ENCODE measurements around the gene HSD17B3.
A peak's percentile ranks its signal among the peaks of the same experiment; 100 is the strongest.
"Not testable (repeated sequence)": the region's sequence is repeated elsewhere in the genome, so short reads cannot be mapped to it uniquely, and the experiment has no call there.

The HSD17B3 gene

DNA sequence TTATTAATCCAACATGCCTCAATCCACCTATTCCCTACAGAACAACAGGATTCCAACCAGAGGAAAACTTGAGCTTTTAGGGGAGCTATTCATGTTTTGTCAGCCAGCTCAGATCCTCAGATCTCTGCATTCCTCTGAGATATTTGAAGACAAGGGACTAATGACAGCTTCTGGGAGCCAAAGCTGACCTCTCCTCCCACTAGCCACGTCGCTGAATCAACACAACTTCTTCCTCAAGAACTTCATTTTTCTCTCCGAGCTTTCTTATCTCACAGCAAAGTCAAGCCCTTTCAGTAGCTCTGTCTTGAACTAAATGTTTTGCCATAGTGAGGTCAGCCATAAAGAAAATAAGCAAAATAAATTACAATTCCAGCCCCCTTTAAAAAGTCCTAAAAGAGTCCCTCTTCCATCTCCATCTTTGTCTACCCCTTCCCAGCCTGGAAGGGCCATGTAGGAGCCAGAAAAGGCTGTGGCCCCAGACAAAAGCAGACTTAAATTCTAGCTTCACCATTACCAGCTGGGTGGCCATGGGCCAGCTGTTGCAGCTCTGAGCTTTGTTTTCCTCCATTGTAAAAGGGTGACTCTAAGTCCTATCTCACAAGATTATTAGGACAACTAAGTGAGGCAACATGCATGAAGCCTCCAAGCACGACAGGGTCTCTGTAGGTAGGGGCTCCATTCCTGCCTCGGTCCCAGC, 65.0 kb downstream of the HSD17B3 start:
- Mint-ChIP-seq H3K27me3 (peaks cover 41 to 58% of the 10 kb centered on the region in 2 donors), H3K9me3 (no peaks in the 10 kb centered on the region), H3K36me3 (no peaks in the 10 kb centered on the region), H3K4me1 (peaks cover 0 to 1% of the 10 kb centered on the region in 2 donors), H3K4me3 (no peak overlapping the region), H3K27ac (no peak overlapping the region)
- ATAC-seq (replicated peaks) (no peak), DNase-seq (no peak)

DNA sequence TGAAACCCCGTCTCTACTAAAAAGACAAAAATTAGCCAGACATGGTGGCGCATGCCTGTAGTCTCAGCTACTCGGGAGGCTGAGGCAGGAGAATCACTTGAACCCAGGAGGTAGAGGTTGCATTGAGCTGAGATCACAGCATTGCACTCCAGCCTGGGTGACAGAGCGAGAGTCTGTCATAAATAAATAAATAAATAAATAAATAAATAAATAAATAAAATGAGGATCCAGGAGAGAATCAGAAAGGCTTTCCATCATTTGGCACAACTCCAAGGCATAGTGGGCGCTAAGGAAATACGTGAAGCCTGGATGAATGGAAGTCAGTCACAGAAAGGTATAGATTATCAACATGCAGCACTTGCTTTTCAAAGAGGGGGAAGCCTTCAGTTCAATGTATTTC, 65.6 kb downstream of the HSD17B3 start:
- not testable (repeated sequence) for DNase-seq; ATAC-seq (replicated peaks); H3K9me3 Mint-ChIP-seq; H3K27ac Mint-ChIP-seq; H3K4me3 Mint-ChIP-seq; H3K36me3 Mint-ChIP-seq; H3K4me1 Mint-ChIP-seq
- H3K27me3 Mint-ChIP-seq: peaks cover 41 to 58% of the 10 kb centered on the region in 2 donors

DNA sequence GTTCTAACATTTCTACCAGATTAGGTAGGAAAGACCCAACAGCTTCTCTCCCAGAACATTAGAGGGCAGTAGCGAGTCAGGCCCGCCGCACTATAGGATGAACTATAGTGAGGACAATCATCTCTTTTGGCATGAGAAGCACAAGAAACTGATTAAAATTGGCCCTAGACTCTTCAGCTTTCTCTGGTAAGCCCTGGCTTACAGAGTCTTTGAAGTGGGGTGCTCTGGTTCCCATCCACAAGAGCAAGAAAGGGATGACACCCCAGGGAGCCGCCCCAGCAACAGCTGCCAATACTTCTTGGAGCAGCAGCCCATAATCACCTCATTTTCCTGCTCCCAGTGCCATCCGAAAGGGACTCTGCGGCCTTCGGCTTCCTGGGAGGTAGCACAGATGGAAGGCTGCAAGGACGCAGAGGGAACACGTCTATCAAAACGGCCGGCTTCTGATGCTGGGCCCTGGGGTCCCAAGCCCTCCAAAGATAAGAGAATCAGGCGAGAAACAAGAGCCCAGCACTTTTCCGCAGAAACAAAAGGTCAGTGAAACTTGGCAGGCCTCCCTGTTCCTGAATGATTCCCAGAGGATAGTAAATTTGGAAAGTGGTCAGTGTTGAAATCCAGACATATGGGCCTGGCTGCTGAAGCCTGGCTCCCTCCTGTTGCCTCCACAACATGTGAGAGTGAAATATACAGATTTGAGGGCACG, 69.3 kb downstream of the HSD17B3 start:
- ATAC-seq (replicated peaks): peak; percentile 77 to 82
- H3K27ac Mint-ChIP-seq: no peak overlapping the region
- H3K4me1 Mint-ChIP-seq: peaks cover 0 to 1% of the 10 kb centered on the region in 2 donors
- H3K27me3 Mint-ChIP-seq: peaks cover 26 to 38% of the 10 kb centered on the region in 2 donors
- no peak for DNase-seq
- H3K36me3 Mint-ChIP-seq: no peaks in the 10 kb centered on the region
- H3K9me3 Mint-ChIP-seq: peaks cover 4 to 5% of the 10 kb centered on the region in 2 donors
- no peak overlapping the region for H3K4me3 Mint-ChIP-seq

DNA sequence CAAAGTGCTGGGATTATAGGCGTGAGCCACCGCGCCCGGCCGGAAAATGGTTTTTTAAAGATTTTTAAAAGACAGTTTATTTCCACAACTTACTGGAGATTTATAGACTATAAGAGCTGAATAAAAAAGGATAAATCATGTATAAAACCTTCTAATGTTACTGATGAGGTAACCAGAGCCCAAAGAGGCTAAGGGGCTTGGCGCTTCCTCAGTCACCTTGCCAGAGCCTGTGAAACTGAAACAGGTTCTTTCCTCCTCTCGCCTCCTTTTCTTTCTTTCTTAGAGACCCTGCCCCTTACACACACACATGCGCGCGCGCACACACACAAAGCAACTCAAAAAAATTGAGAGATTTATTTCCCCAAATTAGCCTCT, 69.8 kb downstream of the HSD17B3 start:
- Mint-ChIP-seq H3K4me1 (peaks cover 0 to 1% of the 10 kb centered on the region in 2 donors), H3K9me3 (peaks cover 4 to 5% of the 10 kb centered on the region in 2 donors), H3K36me3 (no peaks in the 10 kb centered on the region), H3K27me3 (peaks cover 23 to 37% of the 10 kb centered on the region in 2 donors), H3K27ac (no peak overlapping the region), H3K4me3 (no peak overlapping the region)
- ATAC-seq (replicated peaks) (peak in 1 of 2 donors; percentile 12), DNase-seq (no peak)

DNA sequence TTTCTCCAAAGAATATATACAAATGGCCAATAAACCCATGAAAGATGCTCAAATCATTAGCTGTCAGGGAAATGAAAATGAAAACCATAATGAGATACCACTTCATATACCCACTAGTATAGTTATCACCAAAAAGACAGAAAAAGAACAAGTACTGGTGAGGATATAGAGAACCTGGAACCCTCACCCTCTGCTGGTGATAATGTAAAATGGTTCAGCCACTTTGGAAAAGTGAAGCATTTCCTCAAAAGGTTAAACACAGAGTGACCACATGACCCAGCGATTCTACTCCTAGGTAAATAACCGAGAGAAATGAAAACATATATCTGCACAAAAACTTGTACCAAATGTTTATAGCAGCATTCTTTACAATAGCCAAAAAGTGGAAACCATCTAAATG, 72.0 kb downstream of the HSD17B3 start:
- peaks cover 0 to 1% of the 10 kb centered on the region in 2 donors for H3K4me1 Mint-ChIP-seq
- H3K27me3 Mint-ChIP-seq: peaks cover 30 to 31% of the 10 kb centered on the region in 2 donors

DNA sequence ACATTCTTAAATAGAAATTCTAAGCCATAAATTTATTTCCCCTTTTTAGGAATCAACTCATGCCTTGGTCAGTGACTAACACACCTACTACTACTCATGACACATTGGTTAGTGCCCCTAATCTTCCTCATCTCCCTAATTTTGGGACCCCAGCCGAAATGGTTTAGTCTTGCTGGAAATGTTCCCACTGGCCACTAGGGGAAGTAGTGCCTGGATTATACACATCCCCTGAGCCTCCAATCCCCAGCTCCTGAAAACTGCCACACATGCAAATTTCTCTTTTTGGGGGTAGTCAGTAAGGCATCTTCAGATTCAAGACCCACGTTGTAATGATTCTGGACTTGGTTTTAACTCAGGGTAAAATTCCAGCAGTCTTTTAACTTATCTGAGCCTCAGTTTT, 79.8 kb downstream of the HSD17B3 start:
- ATAC-seq (replicated peaks) (no peak), DNase-seq (no peak)
- H3K27ac Mint-ChIP-seq: no peak overlapping the region
- peaks cover 0 to 3% of the 10 kb centered on the region in 2 donors for H3K36me3 Mint-ChIP-seq
- H3K9me3 Mint-ChIP-seq: peaks cover 6 to 9% of the 10 kb centered on the region in 2 donors
- H3K4me1 Mint-ChIP-seq: peaks cover 10 to 14% of the 10 kb centered on the region in 2 donors
- peaks cover 46 to 47% of the 10 kb centered on the region in 2 donors for H3K27me3 Mint-ChIP-seq
- H3K4me3 Mint-ChIP-seq: no peak overlapping the region

More for the DNA sequence above, 72.0 kb downstream of the HSD17B3 start:
- Mint-ChIP-seq H3K36me3 (no peaks in the 10 kb centered on the region), H3K9me3 (peaks cover 4 to 5% of the 10 kb centered on the region in 2 donors), H3K4me3 (no peak overlapping the region), H3K27ac (no peak overlapping the region)
- DNase-seq: no peak
- no peak for ATAC-seq (replicated peaks)

DNA sequence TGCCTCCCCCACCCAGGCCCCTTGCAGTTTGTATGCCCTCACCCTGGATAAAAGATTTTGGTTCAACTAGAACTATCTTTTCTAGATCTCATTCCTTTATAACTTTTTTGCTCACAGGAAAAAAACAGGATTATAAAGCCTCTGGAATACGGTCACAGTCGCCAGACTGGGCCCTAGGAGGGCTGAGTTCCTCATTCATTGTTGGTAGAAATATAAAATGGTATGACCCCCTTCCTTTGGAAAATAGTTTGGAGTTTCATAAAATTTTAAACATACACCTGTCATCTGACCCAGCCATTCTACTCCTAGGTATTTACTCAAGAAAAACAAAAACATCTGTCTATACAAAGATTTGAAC, 82.1 kb downstream of the HSD17B3 start:
- H3K27me3 Mint-ChIP-seq: peaks cover 48 to 67% of the 10 kb centered on the region in 2 donors
- no peak for ATAC-seq (replicated peaks)
- peaks cover 0 to 3% of the 10 kb centered on the region in 2 donors for H3K36me3 Mint-ChIP-seq
- no peak for DNase-seq
- H3K27ac Mint-ChIP-seq: no peak overlapping the region
- H3K9me3 Mint-ChIP-seq: peaks cover 6 to 9% of the 10 kb centered on the region in 2 donors
- peaks cover 10 to 16% of the 10 kb centered on the region in 2 donors for H3K4me1 Mint-ChIP-seq
- no peak overlapping the region for H3K4me3 Mint-ChIP-seq

DNA sequence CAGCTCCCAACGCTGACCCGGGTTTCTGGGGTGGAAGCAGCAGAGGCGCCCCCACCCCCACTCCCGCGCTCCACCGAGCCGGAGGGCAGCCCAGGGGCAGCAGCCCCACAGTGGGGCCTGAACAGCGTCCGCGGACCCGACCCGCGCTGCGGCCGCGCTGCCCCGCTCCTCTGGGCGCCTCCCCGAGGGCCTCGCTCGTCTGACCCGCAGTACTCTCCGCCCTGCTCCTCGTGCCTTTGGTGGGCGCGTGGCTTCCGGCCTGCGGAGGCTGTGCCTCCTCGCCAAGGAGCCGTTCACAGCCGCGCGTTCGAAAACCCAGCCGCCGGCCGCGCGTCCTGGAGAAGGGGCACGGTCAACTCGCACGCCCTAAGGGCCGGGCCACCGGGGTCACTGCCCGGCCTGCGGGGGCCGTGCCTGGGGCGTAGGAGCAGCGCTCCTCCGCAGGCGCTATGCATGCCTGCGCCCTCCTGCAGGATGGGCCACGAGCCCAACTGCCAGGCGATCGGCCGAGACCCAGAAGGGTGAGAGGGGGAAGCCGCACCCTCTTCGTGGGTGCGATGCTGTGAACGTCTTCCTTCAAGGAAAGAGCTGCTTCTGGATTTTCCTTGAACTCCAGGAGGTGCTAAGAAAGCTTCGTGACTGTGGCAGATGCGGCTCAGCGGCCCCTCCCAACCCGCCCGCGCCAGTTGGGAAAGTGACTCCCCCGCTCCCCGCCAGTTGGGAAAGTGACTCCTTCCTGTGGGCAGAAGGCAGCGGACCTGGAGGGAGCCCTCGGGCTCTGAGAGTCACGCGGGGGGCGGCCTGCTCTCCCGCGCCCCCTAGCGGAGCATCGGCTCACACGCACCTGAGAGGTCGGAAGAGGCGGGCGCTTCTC, 82.7 kb downstream of the HSD17B3 start:
- Mint-ChIP-seq H3K9me3 (peaks cover 6% of the 10 kb centered on the region in 2 donors), H3K27ac (no peak overlapping the region), H3K4me1 (peaks cover 10 to 16% of the 10 kb centered on the region in 2 donors), H3K27me3 (peaks cover 48 to 70% of the 10 kb centered on the region in 2 donors), H3K4me3 (peak overlapping the region in 1 of 2 donors; percentile 13), H3K36me3 (peaks cover 0 to 3% of the 10 kb centered on the region in 2 donors)
- ATAC-seq (replicated peaks) (no peak), DNase-seq (no peak)

DNA sequence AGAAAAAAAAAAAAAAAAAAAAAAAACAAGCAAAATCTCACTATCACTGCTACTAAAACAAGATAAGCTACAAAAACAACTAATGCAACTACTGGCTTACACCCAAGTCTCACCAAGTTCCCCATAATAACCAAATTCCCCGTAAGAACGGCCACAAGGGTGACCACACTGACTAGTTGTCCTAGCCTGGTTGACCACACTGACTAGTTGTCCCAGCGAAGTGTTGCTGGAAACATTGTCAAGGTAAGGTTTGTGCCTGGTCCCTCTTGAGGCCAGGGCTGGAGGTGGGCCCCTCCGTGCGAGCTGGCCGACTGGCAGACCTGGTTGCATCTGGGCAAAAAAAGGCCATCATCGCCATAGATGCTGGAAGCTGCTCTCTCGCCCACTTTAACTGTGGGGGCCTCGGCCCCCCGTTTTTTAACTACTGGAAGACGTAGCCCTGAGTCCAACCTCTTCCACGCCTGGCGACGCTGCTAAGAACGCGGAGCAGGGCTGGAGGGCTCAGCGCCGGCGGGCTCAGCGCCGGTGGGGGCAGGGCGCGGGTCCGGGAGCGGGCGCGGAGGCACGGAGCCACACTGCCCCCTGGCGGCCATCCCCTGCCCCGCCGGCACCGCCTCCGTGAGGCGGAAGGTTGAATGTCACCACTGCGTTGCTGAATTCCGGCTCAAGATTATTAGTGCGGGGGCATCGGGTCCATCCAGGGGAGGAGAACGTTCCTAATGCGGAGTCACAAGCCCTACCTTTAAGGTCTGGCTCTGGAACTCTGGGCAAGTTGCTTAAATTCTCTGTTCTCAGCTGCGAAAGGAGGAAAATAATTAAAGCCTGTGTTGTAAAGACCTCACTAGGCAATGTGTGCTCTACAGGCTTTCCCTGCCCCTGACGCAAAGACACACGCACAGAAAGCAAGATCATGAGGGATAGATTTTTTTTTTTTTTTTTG, 84.0 kb downstream of the HSD17B3 start:
- peaks cover 42 to 66% of the 10 kb centered on the region in 2 donors for H3K27me3 Mint-ChIP-seq

DNA sequence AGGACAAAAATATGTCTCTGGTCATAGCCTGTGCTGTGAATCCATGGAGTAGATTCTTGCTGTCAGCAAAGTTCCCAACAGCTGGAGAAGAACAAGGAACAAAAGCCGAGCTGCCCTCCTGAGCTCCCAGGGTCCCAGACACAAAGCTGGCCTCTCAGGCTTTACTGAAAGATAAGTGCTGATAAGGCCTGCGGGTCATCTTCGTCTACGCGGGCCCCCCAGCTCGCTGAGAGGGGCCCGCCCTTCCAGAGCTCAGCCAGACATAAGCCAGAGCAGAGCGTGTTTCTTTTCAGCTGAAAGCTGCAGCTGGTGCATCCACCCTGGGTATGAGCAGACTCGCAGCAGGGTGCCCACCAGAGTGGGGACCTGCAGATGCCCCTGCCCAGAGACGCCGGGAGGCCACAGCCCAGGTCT, 84.7 kb downstream of the HSD17B3 start:
- H3K9me3 Mint-ChIP-seq: peaks cover 0 to 2% of the 10 kb centered on the region in 2 donors
- peaks cover 38 to 64% of the 10 kb centered on the region in 2 donors for H3K27me3 Mint-ChIP-seq
- ATAC-seq (replicated peaks): no peak
- DNase-seq: no peak
- peaks cover 0 to 3% of the 10 kb centered on the region in 2 donors for H3K36me3 Mint-ChIP-seq
- H3K4me3 Mint-ChIP-seq: peak overlapping the region in 1 of 2 donors; percentile 82
- H3K27ac Mint-ChIP-seq: peak overlapping the region; percentile 37
- peaks cover 10 to 16% of the 10 kb centered on the region in 2 donors for H3K4me1 Mint-ChIP-seq

More for the DNA sequence above, 84.0 kb downstream of the HSD17B3 start:
- Mint-ChIP-seq H3K27ac (peak overlapping the region; percentile 37), H3K36me3 (peaks cover 0 to 3% of the 10 kb centered on the region in 2 donors), H3K4me1 (peaks cover 10 to 16% of the 10 kb centered on the region in 2 donors), H3K4me3 (peak overlapping the region; percentile 76 to 82), H3K9me3 (peaks cover 0 to 2% of the 10 kb centered on the region in 2 donors)
- peak; percentile 90 to 96 for ATAC-seq (replicated peaks)
- DNase-seq: peak; percentile 68

DNA sequence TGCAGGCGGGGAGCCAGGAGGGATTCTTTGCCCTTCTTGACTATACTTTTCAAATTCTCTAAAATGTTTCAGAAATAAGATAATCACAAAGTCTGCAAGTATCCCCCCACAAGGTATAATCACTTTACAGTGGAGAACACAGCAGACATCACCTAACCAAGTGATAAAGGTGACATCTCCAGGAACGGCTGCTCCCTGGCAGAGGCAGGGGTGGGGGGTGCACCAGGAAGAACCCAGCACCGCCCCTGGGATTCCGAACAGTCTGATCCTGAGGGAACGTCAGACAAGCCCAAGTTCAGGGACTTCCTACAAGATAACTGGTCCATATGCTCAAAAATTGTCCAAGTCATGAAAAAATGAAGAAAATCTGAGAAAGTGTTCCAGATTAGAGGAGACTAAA, 85.4 kb downstream of the HSD17B3 start:
- H3K9me3 Mint-ChIP-seq: peaks cover 0 to 2% of the 10 kb centered on the region in 2 donors

DNA sequence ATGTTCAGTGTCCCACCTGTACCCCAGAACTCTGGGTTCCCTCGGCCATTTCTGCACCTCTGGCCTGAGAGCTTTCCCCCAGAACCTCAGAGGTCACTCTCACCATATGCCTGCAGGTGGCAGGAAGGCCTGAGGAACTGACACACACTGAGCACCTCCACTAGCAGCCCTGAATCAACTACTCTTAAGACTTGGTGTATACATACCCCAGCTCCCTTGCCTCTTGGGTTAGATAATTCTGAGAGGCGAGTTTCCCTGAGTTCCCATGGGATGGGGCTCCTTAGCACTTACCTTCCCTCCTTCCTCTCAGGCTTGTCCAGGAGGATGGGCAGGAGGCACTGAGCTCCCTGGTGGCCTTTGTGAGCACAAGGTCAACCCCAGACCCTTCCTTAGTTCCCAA, 86.1 kb downstream of the HSD17B3 start:
- no peak overlapping the region for H3K27ac Mint-ChIP-seq
- peaks cover 36 to 64% of the 10 kb centered on the region in 2 donors for H3K27me3 Mint-ChIP-seq
- H3K36me3 Mint-ChIP-seq: peaks cover 0 to 3% of the 10 kb centered on the region in 2 donors
- ATAC-seq (replicated peaks): no peak
- peaks cover 10 to 16% of the 10 kb centered on the region in 2 donors for H3K4me1 Mint-ChIP-seq
- peaks cover 0 to 2% of the 10 kb centered on the region in 2 donors for H3K9me3 Mint-ChIP-seq
- no peak for DNase-seq
- H3K4me3 Mint-ChIP-seq: no peak overlapping the region

More for the DNA sequence above, 85.4 kb downstream of the HSD17B3 start:
- peaks cover 10 to 16% of the 10 kb centered on the region in 2 donors for H3K4me1 Mint-ChIP-seq
- DNase-seq: no peak
- peaks cover 33 to 58% of the 10 kb centered on the region in 2 donors for H3K27me3 Mint-ChIP-seq
- no peak overlapping the region for H3K4me3 Mint-ChIP-seq
- H3K27ac Mint-ChIP-seq: peak overlapping the region; percentile 33
- peaks cover 0 to 3% of the 10 kb centered on the region in 2 donors for H3K36me3 Mint-ChIP-seq
- no peak for ATAC-seq (replicated peaks)

DNA sequence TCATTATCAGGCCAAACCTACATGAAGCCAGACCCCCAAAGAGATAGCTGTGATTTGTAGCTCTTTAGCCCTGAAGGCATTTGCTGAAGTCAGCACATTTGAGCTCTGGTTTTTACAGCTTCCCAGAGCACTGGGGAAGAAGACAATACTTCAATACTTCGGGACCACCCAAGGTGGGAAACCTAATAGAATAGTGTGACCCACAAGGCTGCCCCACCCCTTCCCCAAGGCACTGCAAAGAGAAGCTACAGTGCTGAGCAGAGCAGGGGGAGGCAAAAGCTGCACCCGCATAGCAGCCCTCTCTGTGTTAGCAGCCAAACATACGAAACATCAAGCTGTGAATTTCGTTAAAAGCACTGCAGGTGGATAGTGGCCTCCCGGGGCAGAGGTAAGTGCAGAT, 87.3 kb downstream of the HSD17B3 start:
- Mint-ChIP-seq H3K9me3 (peaks cover 0 to 2% of the 10 kb centered on the region in 2 donors), H3K27me3 (peaks cover 36 to 60% of the 10 kb centered on the region in 2 donors)

More for the DNA sequence above, 87.3 kb downstream of the HSD17B3 start:
- Mint-ChIP-seq H3K36me3 (peaks cover 0 to 3% of the 10 kb centered on the region in 2 donors), H3K4me3 (no peak overlapping the region), H3K4me1 (peaks cover 11 to 16% of the 10 kb centered on the region in 2 donors), H3K27ac (no peak overlapping the region)
- DNase-seq (no peak), ATAC-seq (replicated peaks) (no peak)

All from stimulated activated naive B cell treated with anti-CD40 and anti-IgM and Interleukin-4, amounts not matched to agents 10 μg/mL and 1 μg/mL and 100 μg/mL, for 72 hours (primary cell).